ENCODE measurements around the gene TAAR5. TPM values are rescaled to one million over a fixed set of nuclear protein-coding genes. Genes with fewer than 3 reads are reported as not detected.

TAAR5 gene
- total RNA-seq, 1 donor from 2014 or later: not detected

DNA sequence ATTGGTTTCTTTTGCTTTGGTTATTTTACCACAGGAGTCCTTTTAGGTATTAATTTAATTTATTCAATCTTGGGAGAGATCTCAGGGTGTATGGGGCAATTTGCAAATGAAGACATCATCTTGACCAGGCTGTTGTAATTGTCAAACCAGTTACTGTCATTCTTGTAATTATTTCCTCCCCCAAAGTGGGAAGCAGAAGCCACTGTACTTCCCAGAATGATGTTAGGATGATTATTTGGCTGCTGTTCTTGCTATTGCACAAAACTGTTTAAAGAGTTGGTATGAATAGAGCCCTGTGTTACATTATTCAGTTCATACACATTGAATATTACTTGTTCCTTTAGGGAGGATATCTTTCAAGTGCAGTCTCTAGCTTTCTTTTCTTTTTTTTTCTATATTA lies 17.8 kb downstream of the TAAR5 start:
- no peak for ATAC-seq (ENCODE audit: low read depth)
- no peaks in the 10 kb centered on the region for H3K9me3 Mint-ChIP-seq

DNA sequence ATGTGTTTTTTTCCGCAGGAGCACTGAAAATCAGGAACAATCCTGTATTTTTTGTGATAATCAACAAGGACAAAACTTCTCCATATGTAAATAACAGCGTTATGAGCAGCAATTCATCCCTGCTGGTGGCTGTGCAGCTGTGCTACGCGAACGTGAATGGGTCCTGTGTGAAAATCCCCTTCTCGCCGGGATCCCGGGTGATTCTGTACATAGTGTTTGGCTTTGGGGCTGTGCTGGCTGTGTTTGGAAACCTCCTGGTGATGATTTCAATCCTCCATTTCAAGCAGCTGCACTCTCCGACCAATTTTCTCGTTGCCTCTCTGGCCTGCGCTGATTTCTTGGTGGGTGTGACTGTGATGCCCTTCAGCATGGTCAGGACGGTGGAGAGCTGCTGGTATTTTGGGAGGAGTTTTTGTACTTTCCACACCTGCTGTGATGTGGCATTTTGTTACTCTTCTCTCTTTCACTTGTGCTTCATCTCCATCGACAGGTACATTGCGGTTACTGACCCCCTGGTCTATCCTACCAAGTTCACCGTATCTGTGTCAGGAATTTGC lies 19.2 kb downstream of the TAAR5 start, which contains the start of gene TAAR6:
TAAR6 (plus strand) TSS at position 102 of the 557 bp plus-strand sequence; CDS start at position 102, 0 bp downstream.
- no peak within 1 kb of the TSS for H3K4me3 Mint-ChIP-seq
- ChIA-PET POLR2A (no interaction called here), CTCF (no interaction called here)
- H3K27ac Mint-ChIP-seq: no peak within 1 kb of the TSS
- no peaks in the 10 kb centered on the region for H3K9me3 Mint-ChIP-seq
- TF ChIP-seq, protein P1, sequence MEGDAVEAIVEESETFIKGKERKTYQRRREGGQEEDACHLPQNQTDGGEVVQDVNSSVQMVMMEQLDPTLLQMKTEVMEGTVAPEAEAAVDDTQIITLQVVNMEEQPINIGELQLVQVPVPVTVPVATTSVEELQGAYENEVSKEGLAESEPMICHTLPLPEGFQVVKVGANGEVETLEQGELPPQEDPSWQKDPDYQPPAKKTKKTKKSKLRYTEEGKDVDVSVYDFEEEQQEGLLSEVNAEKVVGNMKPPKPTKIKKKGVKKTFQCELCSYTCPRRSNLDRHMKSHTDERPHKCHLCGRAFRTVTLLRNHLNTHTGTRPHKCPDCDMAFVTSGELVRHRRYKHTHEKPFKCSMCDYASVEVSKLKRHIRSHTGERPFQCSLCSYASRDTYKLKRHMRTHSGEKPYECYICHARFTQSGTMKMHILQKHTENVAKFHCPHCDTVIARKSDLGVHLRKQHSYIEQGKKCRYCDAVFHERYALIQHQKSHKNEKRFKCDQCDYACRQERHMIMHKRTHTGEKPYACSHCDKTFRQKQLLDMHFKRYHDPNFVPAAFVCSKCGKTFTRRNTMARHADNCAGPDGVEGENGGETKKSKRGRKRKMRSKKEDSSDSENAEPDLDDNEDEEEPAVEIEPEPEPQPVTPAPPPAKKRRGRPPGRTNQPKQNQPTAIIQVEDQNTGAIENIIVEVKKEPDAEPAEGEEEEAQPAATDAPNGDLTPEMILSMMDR (IDR thresholded peaks at IDR 0.05): no peak
- H3K36me3 Mint-ChIP-seq (ENCODE audit: low read depth): no peaks in the 10 kb centered on the region
- H3K4me1 Mint-ChIP-seq: no peaks in the 10 kb centered on the region
- intact Hi-C loops (cut with micrococcal nuclease): no loop called here
- ATAC-seq (ENCODE audit: low read depth): no peak
- peaks cover 25% of the 10 kb centered on the region for H3K27me3 Mint-ChIP-seq
- no peak for DNase-seq

More for the DNA sequence above, 17.8 kb downstream of the TAAR5 start:
- CTCF ChIA-PET: no interaction called here
- Mint-ChIP-seq H3K27me3 (peaks cover 24% of the 10 kb centered on the region), H3K4me3 (no peak overlapping the region), H3K4me1 (no peaks in the 10 kb centered on the region), H3K27ac (no peak overlapping the region), H3K36me3 (ENCODE audit: low read depth) (no peaks in the 10 kb centered on the region)
- TF ChIP-seq, protein P1 (IDR thresholded peaks at IDR 0.05): no peak
- POLR2A ChIA-PET: no interaction called here
- intact Hi-C loops (cut with micrococcal nuclease): no loop called here
- DNase-seq: no peak

DNA sequence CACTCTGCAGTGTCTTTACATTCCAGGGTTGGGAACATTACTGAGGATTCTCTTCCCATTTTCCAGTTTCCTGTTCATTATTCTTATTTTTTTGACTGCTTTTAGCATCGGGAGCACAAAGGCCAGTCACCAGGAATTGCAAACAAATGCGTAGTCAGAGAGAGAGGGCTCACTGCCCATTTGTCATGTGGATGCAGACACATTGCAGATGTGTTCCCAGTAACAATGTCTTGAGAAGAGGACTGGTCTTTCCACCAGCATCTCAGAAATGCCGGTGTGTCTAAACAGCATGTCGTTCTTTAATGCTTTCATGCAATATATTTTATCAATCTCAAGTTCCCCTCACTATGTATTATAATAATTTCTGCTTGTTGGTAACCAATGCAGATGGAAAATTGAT lies 20.4 kb downstream of the TAAR5 start:
- ATAC-seq (ENCODE audit: low read depth) (no peak), DNase-seq (no peak)
- ChIA-PET POLR2A (no interaction called here), CTCF (no interaction called here)
- Mint-ChIP-seq H3K4me3 (no peak overlapping the region), H3K36me3 (ENCODE audit: low read depth) (no peaks in the 10 kb centered on the region), H3K27ac (no peak overlapping the region), H3K27me3 (peaks cover 24% of the 10 kb centered on the region), H3K9me3 (no peaks in the 10 kb centered on the region), H3K4me1 (no peaks in the 10 kb centered on the region)
- TF ChIP-seq, protein P1 (IDR thresholded peaks at IDR 0.05): no peak
- intact Hi-C loops (cut with micrococcal nuclease): no loop called here

DNA sequence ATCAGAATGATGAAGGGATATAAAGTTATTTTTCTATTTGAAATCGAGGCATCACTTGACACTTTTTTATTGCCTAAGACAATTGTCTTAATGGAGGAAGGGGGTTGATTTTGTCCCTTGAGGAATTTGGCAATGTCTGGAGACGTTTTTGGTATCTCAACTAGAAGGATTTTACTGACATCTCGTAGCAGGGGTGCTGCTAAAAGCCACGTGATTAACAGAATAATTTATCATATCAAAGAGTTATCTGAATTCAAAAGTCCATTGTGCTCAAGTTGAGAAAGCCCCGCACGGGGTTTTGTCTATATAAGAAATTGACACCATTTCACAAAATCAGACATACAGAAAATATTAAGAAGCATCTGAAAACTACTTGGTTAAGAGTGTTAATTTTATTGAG lies 20.9 kb downstream of the TAAR5 start:
- ChIA-PET CTCF (no interaction called here), POLR2A (no interaction called here)
- Mint-ChIP-seq H3K36me3 (ENCODE audit: low read depth) (no peaks in the 10 kb centered on the region), H3K27me3 (peaks cover 24% of the 10 kb centered on the region), H3K4me1 (no peaks in the 10 kb centered on the region), H3K4me3 (no peak overlapping the region), H3K27ac (no peak overlapping the region), H3K9me3 (no peaks in the 10 kb centered on the region)
- DNase-seq (no peak), ATAC-seq (ENCODE audit: low read depth) (no peak)
- TF ChIP-seq, protein P1 (IDR thresholded peaks at IDR 0.05): no peak
- intact Hi-C loops (cut with micrococcal nuclease): no loop called here

DNA sequence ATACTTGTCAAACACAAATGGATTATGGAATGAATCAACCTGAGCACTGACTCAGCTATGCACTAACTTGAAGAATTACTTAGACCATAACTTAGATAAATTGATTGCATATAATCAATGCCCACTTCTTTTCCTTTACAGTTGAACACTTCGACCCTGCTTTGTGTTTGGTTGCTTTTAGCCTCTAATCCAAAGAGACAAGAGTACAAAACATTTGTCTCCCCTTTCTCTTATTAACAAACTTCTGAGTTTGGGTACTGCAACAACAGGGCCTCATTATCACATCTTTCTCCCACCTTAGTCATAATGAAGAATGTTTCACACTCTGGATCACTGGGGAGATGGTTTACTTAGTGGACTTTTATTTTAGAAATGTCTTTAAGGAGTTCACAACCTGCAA lies 22.0 kb downstream of the TAAR5 start:
- CTCF ChIA-PET: no interaction called here
- peaks cover 20% of the 10 kb centered on the region for H3K27me3 Mint-ChIP-seq
- TF ChIP-seq, protein P1 (IDR thresholded peaks at IDR 0.05): no peak

More for the DNA sequence above, 22.0 kb downstream of the TAAR5 start:
- no peak overlapping the region for H3K27ac Mint-ChIP-seq
- no peaks in the 10 kb centered on the region for H3K9me3 Mint-ChIP-seq
- no peak for ATAC-seq (ENCODE audit: low read depth)
- intact Hi-C loops (cut with micrococcal nuclease): no loop called here
- H3K36me3 Mint-ChIP-seq (ENCODE audit: low read depth): no peaks in the 10 kb centered on the region
- DNase-seq: no peak
- H3K4me3 Mint-ChIP-seq: no peak overlapping the region
- POLR2A ChIA-PET: no interaction called here
- no peaks in the 10 kb centered on the region for H3K4me1 Mint-ChIP-seq
